Measurements from ENCODE around the gene DHX8.

GRCh38 chr17:43437756-43438155 lies 46.0 kb upstream of the DHX8 start:
- no peak for TF ChIP-seq REST (IDR thresholded peaks at IDR 0.05; ENCODE audit: insufficient read depth in 1 of 2, low read depth in 2 of 2, low read length in 2 of 2)
- no peak for TF ChIP-seq TAF1 (IDR thresholded peaks at IDR 0.05; ENCODE audit: borderline replicate concordance, insufficient read depth, low read length)
- no peak for TF ChIP-seq POLR2AphosphoS5 (IDR thresholded peaks at IDR 0.05; ENCODE audit: low read depth, low read length)

Data from PFSK-1 (cell line).